Amniotic stem cell (primary cell): ENCODE results near the gene GUCY1A1.

Experiments used
- DNase-seq: peaks from one replicate; lab custom pipeline; 2025; lab: John Stamatoyannopoulos, UW

Gene GUCY1A1

GRCh38 chr4:155658681-155659064 is 8.0 kb upstream of the GUCY1A1 start:
- no peak for DNase-seq

- no peak for DNase-seq
Measured at GRCh38 chr4:155659176-155659575, 7.5 kb upstream of the GUCY1A1 start.

GRCh38 chr4:155660436-155660835 is 6.2 kb upstream of the GUCY1A1 start:
- no peak for DNase-seq

- no peak for DNase-seq
Measured at GRCh38 chr4:155665054-155665453, 1.6 kb upstream of the GUCY1A1 start.

GRCh38 chr4:155667222-155667567 is 547 bp downstream of the GUCY1A1 start:
- no peak for DNase-seq

GRCh38 chr4:155667568-155668511 is 1.2 kb downstream of the GUCY1A1 start:
- DNase-seq = no peak

GRCh38 chr4:155668707-155669220 is 2.1 kb downstream of the GUCY1A1 start:
- DNase-seq = no peak

- no peak for DNase-seq
Measured at GRCh38 chr4:155672342-155672741, 5.7 kb downstream of the GUCY1A1 start.

GRCh38 chr4:155673453-155673979 is 6.9 kb downstream of the GUCY1A1 start:
- DNase-seq = no peak

GRCh38 chr4:155674669-155675071 is 8.0 kb downstream of the GUCY1A1 start:
- no peak for DNase-seq

- no peak for DNase-seq
Measured at GRCh38 chr4:155675709-155676429, 9.2 kb downstream of the GUCY1A1 start.

- no peak for DNase-seq
Measured at GRCh38 chr4:155676430-155676825, 9.8 kb downstream of the GUCY1A1 start.

- no peak for DNase-seq
Measured at GRCh38 chr4:155678011-155678410, 11.4 kb downstream of the GUCY1A1 start.

- DNase-seq = no peak
Measured at GRCh38 chr4:155679343-155679742, 12.7 kb downstream of the GUCY1A1 start.

GRCh38 chr4:155681886-155682285 is 15.2 kb downstream of the GUCY1A1 start:
- DNase-seq = no peak

GRCh38 chr4:155684423-155684822 is 17.8 kb downstream of the GUCY1A1 start:
- DNase-seq = no peak

GRCh38 chr4:155684892-155685541 is 18.4 kb downstream of the GUCY1A1 start:
- no peak for DNase-seq

- DNase-seq = no peak
Measured at GRCh38 chr4:155687380-155687982, 20.8 kb downstream of the GUCY1A1 start.

GRCh38 chr4:155688211-155688610 is 21.6 kb downstream of the GUCY1A1 start:
- DNase-seq = no peak

- DNase-seq = no peak
Measured at GRCh38 chr4:155688860-155689259, 22.2 kb downstream of the GUCY1A1 start.

- no peak for DNase-seq
Measured at GRCh38 chr4:155690044-155690837, 23.6 kb downstream of the GUCY1A1 start.
